ENCODE results near the gene TTC4.

Gene TTC4

GRCh38 chr1:54706419-54706818, 9.2 kb upstream of the TTC4 start:
- Histone ChIP-seq H3K36me3 (ENCODE audit: insufficient read depth, low read length) (peaks cover 6% of the 10 kb centered on the region), H3K4me3 (ENCODE audit: low read depth in 1 of 2, low read length in 2 of 2) (no peak overlapping the region), H3K27me3 (ENCODE audit: control insufficient read depth in 1 of 2, insufficient read depth in 2 of 2, low read length in 2 of 2) (no peaks in the 10 kb centered on the region), H3K9ac (ENCODE audit: low read length) (no peak overlapping the region), H3K27ac (ENCODE audit: low read depth, low read length) (no peak overlapping the region), H3K9me3 (ENCODE audit: low read length) (no peaks in the 10 kb centered on the region), H3K4me1 (ENCODE audit: insufficient read depth, low read length) (no peaks in the 10 kb centered on the region)

DNA sequence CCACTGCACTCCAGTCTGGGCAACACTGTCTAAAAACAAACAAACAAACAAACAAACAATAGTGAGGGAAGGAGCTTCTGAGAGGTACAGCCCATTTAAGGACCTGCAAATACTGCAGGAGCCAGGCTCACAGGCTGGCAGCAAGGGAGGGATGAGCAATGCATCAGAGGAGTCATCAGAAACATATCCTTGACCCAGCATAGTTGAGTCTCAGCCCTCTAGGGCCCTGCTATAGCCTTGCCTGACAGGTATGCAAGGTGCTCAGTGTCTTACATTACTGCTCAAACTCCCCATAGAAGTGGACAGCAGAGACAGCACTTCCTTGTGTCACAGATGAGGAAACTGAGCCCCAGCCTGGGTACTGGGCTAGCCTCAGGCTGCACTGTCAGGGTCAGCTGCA, 7.3 kb upstream of the TTC4 start:
- Histone ChIP-seq H3K27ac (ENCODE audit: low read depth, low read length) (no peak overlapping the region), H3K4me3 (ENCODE audit: low read depth in 1 of 2, low read length in 2 of 2) (no peak overlapping the region), H3K9me3 (ENCODE audit: low read length) (no peaks in the 10 kb centered on the region), H3K27me3 (ENCODE audit: control insufficient read depth in 1 of 2, insufficient read depth in 2 of 2, low read length in 2 of 2) (no peaks in the 10 kb centered on the region), H3K9ac (ENCODE audit: low read length) (no peak overlapping the region), H3K4me1 (ENCODE audit: insufficient read depth, low read length) (no peaks in the 10 kb centered on the region), H3K36me3 (ENCODE audit: insufficient read depth, low read length) (peaks cover 6% of the 10 kb centered on the region)

DNA sequence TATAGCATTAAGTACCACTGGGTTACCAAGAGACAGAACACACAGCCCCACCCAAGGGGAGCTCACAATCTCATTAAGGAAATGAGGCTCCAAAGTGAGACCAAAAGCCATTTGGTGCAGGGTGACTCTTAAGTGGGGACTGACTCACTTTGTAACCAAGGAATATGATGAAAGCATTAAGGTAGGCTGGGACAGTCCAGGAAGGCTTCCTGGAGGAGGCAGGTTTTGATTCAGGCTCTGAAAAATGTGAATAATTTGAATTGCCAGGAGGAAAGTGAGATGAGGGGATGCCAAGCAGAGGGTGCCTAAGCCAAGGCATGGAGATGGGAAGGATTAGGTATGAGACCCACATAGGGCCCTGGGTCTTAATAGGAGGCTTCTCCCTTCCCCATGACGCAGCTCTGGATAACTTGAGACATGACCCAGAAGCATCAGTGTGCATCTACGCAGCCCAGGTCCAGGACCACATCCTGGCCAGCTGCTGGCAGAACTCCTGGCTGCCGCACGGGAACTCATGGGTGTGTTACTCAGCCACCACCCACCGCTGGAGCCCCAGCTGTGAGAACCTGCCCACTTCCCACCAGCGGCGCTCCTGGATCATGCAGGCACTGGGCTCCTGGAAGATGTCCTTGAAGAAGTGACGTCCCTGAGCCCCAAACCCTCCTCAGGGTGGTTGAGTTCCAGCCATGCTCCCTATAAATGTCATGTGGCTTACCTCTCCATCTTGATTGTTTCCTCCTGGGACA, 5.9 kb upstream of the TTC4 start:
- Histone ChIP-seq H3K4me1 (ENCODE audit: insufficient read depth, low read length) (peaks cover under 1% of the 10 kb centered on the region), H3K27ac (ENCODE audit: low read depth, low read length) (no peak overlapping the region), H3K9me3 (ENCODE audit: low read length) (no peaks in the 10 kb centered on the region), H3K4me3 (ENCODE audit: low read depth in 1 of 2, low read length in 2 of 2) (no peak overlapping the region), H3K36me3 (ENCODE audit: insufficient read depth, low read length) (peaks cover 6% of the 10 kb centered on the region), H3K27me3 (ENCODE audit: control insufficient read depth in 1 of 2, insufficient read depth in 2 of 2, low read length in 2 of 2) (no peaks in the 10 kb centered on the region), H3K9ac (ENCODE audit: low read length) (no peak overlapping the region)

DNA sequence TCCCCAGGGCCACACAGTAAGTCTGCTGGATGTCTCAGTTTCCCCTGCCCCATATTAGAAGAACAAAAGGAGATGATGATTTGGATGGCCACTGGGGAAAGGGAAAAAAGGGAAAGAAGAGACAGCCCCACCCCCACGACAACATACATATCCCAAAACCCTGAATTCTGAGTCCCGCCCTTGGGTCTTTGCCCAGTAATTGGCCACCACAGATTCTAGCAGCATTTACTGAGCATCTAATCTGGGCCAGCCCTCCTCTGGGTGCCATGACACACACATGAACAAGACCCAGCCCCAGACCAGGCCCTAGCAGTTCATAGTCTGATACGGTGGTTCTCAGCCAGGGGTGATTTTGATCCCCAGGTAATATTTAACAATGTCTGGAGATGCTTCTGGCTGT, 5.2 kb upstream of the TTC4 start:
- H3K4me1 ChIP-seq (ENCODE audit: insufficient read depth, low read length), result peaks cover 8% of the 10 kb centered on the region
- no peak overlapping the region for H3K9ac ChIP-seq (ENCODE audit: low read length)
- H3K27ac ChIP-seq (ENCODE audit: low read depth, low read length), result no peak overlapping the region
- H3K27me3 ChIP-seq (ENCODE audit: control insufficient read depth in 1 of 2, insufficient read depth in 2 of 2, low read length in 2 of 2), result no peaks in the 10 kb centered on the region
- H3K4me3 ChIP-seq (ENCODE audit: low read depth in 1 of 2, low read length in 2 of 2), result no peak overlapping the region
- H3K36me3 ChIP-seq (ENCODE audit: insufficient read depth, low read length), result peaks cover 6% of the 10 kb centered on the region
- H3K9me3 ChIP-seq (ENCODE audit: low read length), result no peaks in the 10 kb centered on the region

DNA sequence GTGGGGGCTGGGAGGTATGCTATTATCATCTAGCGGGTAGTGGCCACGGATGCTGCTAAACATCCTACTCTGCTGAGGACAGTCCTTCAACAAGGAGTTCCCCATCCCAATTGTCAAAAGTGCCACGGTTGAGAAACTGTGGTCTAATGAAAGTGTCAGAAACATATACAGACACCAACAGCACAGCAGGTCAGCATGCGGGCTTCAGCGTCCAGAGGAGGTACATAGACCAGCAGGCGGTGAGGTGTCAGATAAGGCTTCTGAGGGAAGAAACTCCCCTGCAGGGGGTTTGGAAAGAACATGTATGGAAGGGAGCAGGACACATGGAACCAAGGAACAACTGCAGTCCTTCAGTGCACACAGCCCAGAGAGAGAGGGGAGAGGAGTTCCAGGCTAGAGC, 4.8 kb upstream of the TTC4 start:
- H3K27me3 ChIP-seq (ENCODE audit: control insufficient read depth in 1 of 2, insufficient read depth in 2 of 2, low read length in 2 of 2), result no peaks in the 10 kb centered on the region
- peaks cover 6% of the 10 kb centered on the region for H3K36me3 ChIP-seq (ENCODE audit: insufficient read depth, low read length)
- H3K4me1 ChIP-seq (ENCODE audit: insufficient read depth, low read length), result peaks cover 9% of the 10 kb centered on the region
- H3K27ac ChIP-seq (ENCODE audit: low read depth, low read length), result no peak overlapping the region
- H3K4me3 ChIP-seq (ENCODE audit: low read depth in 1 of 2, low read length in 2 of 2), result no peak overlapping the region
- no peaks in the 10 kb centered on the region for H3K9me3 ChIP-seq (ENCODE audit: low read length)
- no peak overlapping the region for H3K9ac ChIP-seq (ENCODE audit: low read length)

DNA sequence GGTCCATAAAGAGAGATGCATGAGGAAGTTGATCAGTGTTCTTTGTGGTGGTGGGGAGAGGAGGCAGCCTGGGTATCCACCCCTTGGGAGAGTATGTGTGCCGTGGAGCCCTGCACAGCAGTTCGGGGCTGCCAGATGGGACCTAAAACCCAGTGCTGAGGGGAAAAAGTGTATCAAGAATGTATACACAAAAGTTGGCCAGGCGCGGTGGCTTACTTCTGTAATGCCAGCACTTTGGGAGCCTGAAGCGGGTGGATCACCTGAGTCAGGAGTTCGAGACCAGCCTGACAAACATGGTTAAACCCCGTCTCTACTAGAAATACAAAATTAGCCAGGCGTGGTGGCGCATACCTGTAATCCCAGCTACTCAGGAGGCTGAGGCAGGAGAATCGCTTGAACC, 4.1 kb upstream of the TTC4 start:
- Histone ChIP-seq H3K9ac (ENCODE audit: low read length) (no peak overlapping the region), H3K4me3 (ENCODE audit: low read depth in 1 of 2, low read length in 2 of 2) (no peak overlapping the region), H3K36me3 (ENCODE audit: insufficient read depth, low read length) (peaks cover 6% of the 10 kb centered on the region), H3K9me3 (ENCODE audit: low read length) (no peaks in the 10 kb centered on the region), H3K27me3 (ENCODE audit: control insufficient read depth in 1 of 2, insufficient read depth in 2 of 2, low read length in 2 of 2) (no peaks in the 10 kb centered on the region), H3K27ac (ENCODE audit: low read depth, low read length) (no peak overlapping the region), H3K4me1 (ENCODE audit: insufficient read depth, low read length) (peaks cover 13% of the 10 kb centered on the region)

DNA sequence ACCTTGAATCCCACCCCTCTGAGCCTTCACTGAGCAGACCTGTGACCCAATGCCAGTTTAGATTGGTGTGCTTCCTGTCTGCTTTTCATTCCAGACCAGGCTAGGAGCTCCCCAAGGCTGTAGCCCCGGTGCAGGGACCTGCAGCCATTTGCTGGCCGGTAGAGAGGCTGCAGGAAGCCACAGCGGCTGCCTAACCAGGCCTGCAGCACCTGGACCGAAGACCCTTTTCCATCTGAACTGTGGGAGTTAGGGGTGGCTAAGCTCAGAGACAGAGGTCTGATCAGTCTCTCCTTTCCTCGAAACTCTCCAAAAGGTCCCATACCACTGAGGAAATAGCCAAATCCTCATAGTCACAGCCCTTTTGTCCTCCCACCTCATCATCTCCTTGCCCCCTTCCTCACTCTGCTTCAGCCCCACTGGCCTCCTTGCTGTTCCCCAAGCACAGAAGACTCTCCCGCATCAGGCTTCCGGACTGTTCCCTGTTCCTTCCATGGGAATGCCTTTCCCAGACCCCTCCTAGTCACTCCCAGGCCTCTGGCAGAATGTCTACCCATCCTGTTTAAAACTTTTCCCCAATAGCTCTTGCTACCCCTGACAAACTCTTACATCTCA, 674 bp upstream of the TTC4 start:
- Histone ChIP-seq H3K4me1 (ENCODE audit: insufficient read depth, low read length) (peaks cover 20% of the 10 kb centered on the region), H3K9ac (ENCODE audit: low read length) (peak overlapping the region; percentile 56), H3K36me3 (ENCODE audit: insufficient read depth, low read length) (peaks cover 12% of the 10 kb centered on the region), H3K4me3 (ENCODE audit: low read depth in 1 of 2, low read length in 2 of 2) (peak overlapping the region; percentile 76 to 91), H3K27ac (ENCODE audit: low read depth, low read length) (peak overlapping the region; percentile 73), H3K27me3 (ENCODE audit: control insufficient read depth in 1 of 2, insufficient read depth in 2 of 2, low read length in 2 of 2) (no peaks in the 10 kb centered on the region), H3K9me3 (ENCODE audit: low read length) (no peaks in the 10 kb centered on the region)

DNA sequence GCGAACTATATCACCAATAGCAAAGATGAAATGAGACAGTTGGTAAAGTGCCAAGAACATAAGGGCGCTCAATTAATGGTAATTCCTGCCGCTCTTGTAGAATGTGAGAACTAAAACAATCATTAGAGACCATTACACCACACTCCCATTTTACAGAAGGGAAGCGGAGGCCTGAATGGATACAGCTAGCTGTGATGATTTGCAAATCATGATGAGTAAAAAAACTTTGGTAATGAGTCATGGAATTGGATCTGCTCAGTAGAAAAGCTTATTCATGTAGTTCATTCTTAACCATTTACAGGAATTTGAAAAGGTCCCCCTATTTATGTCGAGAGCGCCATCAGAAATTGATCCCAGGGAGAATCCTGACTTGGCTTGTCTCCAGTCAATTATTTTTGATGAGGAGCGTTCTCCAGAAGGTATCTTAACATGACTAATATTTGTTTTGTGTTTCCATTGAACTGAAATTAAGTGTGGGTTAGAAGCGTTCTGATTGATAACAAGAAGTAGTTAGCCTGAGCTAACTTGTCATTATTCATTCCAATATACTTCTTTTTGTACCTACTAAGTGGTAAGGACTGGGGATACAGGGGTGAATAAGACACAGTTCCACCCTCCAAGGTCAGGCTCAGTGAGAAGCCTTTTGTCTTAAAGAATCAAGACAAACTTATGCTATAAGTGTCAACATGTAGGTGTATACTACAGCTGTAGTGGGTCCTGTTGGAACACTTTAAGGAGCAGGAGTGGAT, 812 bp downstream of the TTC4 start:
- Histone ChIP-seq H3K9ac (ENCODE audit: low read length) (peak overlapping the region; percentile 63), H3K4me3 (ENCODE audit: low read depth in 1 of 2, low read length in 2 of 2) (peak overlapping the region; percentile 76 to 91), H3K4me1 (ENCODE audit: insufficient read depth, low read length) (peaks cover 20% of the 10 kb centered on the region), H3K36me3 (ENCODE audit: insufficient read depth, low read length) (peaks cover 20% of the 10 kb centered on the region), H3K9me3 (ENCODE audit: low read length) (no peaks in the 10 kb centered on the region), H3K27me3 (ENCODE audit: control insufficient read depth in 1 of 2, insufficient read depth in 2 of 2, low read length in 2 of 2) (no peaks in the 10 kb centered on the region), H3K27ac (ENCODE audit: low read depth, low read length) (peak overlapping the region; percentile 73)

GRCh38 chr1:54721719-54722118, 6.1 kb downstream of the TTC4 start:
- Histone ChIP-seq H3K36me3 (ENCODE audit: insufficient read depth, low read length) (peaks cover 59% of the 10 kb centered on the region), H3K9ac (ENCODE audit: low read length) (no peak overlapping the region), H3K9me3 (ENCODE audit: low read length) (no peaks in the 10 kb centered on the region), H3K4me1 (ENCODE audit: insufficient read depth, low read length) (peaks cover 5% of the 10 kb centered on the region), H3K27me3 (ENCODE audit: control insufficient read depth in 1 of 2, insufficient read depth in 2 of 2, low read length in 2 of 2) (no peaks in the 10 kb centered on the region), H3K4me3 (ENCODE audit: low read depth in 1 of 2, low read length in 2 of 2) (no peak overlapping the region), H3K27ac (ENCODE audit: low read depth, low read length) (no peak overlapping the region)

DNA sequence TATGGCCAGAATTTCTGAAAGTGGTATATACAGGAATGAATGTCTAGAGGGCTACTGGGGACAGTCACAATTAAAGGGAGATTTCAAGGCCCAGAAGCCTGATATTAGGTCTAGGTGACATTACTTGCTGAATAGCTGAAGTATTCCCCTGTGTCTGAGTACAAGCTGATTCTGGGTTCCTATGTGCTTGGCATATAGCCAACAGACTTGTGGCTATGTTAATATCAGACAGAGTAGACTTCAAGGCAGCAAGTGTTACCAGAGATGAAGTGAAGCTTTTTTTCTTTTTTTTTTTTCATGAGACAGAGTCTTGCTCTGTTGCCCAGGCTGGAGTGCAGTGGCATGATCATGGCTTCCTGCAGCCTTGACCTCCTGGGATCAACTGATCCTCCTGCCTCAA, 8.3 kb downstream of the TTC4 start:
- Histone ChIP-seq H3K9ac (ENCODE audit: low read length) (no peak overlapping the region), H3K36me3 (ENCODE audit: insufficient read depth, low read length) (peaks cover 59% of the 10 kb centered on the region), H3K4me1 (ENCODE audit: insufficient read depth, low read length) (peaks cover 10% of the 10 kb centered on the region), H3K4me3 (ENCODE audit: low read depth in 1 of 2, low read length in 2 of 2) (no peak overlapping the region), H3K27me3 (ENCODE audit: control insufficient read depth in 1 of 2, insufficient read depth in 2 of 2, low read length in 2 of 2) (no peaks in the 10 kb centered on the region), H3K27ac (ENCODE audit: low read depth, low read length) (no peak overlapping the region), H3K9me3 (ENCODE audit: low read length) (no peaks in the 10 kb centered on the region)

GRCh38 chr1:54724771-54725170, 9.1 kb downstream of the TTC4 start:
- no peak overlapping the region for H3K9ac ChIP-seq (ENCODE audit: low read length)
- no peaks in the 10 kb centered on the region for H3K27me3 ChIP-seq (ENCODE audit: control insufficient read depth in 1 of 2, insufficient read depth in 2 of 2, low read length in 2 of 2)
- H3K9me3 ChIP-seq (ENCODE audit: low read length), result no peaks in the 10 kb centered on the region
- peaks cover 58% of the 10 kb centered on the region for H3K36me3 ChIP-seq (ENCODE audit: insufficient read depth, low read length)
- no peak overlapping the region for H3K4me3 ChIP-seq (ENCODE audit: low read depth in 1 of 2, low read length in 2 of 2)
- H3K4me1 ChIP-seq (ENCODE audit: insufficient read depth, low read length), result peaks cover 10% of the 10 kb centered on the region
- H3K27ac ChIP-seq (ENCODE audit: low read depth, low read length), result no peak overlapping the region
